HUES48 (cell line): ENCODE measurements around the gene SERPINA6.
"Not testable (repeated sequence)": the region's sequence is repeated elsewhere in the genome, so short reads cannot be mapped to it uniquely, and the experiment has no call there.

Experiments
- H3K27ac ChIP-seq: one replicate; pipeline ENCODE4 v1.7.0; 2013; ENCODE audit warnings: low read depth, low read length, inconsistent platforms
- H3K27me3 ChIP-seq: 2 replicates; pipeline ENCODE4 v1.6.1; 2013; ENCODE audit warnings: mild to moderate bottlenecking, low read length; ENCODE audit not compliant: control insufficient read depth, insufficient read depth
- H3K36me3 ChIP-seq: 2 replicates; pipeline ENCODE4 v1.6.1; 2013; ENCODE audit warnings: low read length; ENCODE audit not compliant: control insufficient read depth, insufficient read depth
- H3K4me1 ChIP-seq: 2 replicates; pipeline ENCODE4 v1.6.1; 2013; ENCODE audit warnings: mild to moderate bottlenecking, low read length; ENCODE audit not compliant: control insufficient read depth, insufficient read depth
- H3K4me3 ChIP-seq: 2 replicates; pipeline ENCODE4 v1.5.1; 2013; ENCODE audit warnings: mild to moderate bottlenecking, low read depth, low read length
- H3K9ac ChIP-seq: 2 replicates; pipeline ENCODE4 v1.6.1; 2013; ENCODE audit warnings: mild to moderate bottlenecking, low read depth, low read length, moderate library complexity
- H3K9me3 ChIP-seq: 2 replicates; pipeline ENCODE4 v1.6.1; 2013; ENCODE audit warnings: low read length; ENCODE audit not compliant: control insufficient read depth, insufficient read depth

SERPINA6 gene

GRCh38 chr14:94267352-94267751 lies 55.8 kb downstream of the SERPINA6 start:
- Histone ChIP-seq H3K4me1 (no peaks in the 10 kb centered on the region), H3K9me3 (no peaks in the 10 kb centered on the region), H3K9ac (no peak overlapping the region), H3K36me3 (no peaks in the 10 kb centered on the region), H3K27ac (no peak overlapping the region), H3K27me3 (no peaks in the 10 kb centered on the region), H3K4me3 (no peak overlapping the region)

GRCh38 chr14:94264195-94264594 lies 58.9 kb downstream of the SERPINA6 start:
- not testable (repeated sequence) for H3K4me1 ChIP-seq, H3K27me3 ChIP-seq, H3K9me3 ChIP-seq, H3K4me3 ChIP-seq, H3K27ac ChIP-seq, H3K36me3 ChIP-seq, H3K9ac ChIP-seq
